Panc1 (cell line): Measurements from ENCODE around the gene NUTM1. TPM values are rescaled to one million over a fixed set of nuclear protein-coding genes. Genes with fewer than 3 reads are reported as not detected.

Source experiments
- ATAC-seq: fragments of 200-7000 bp; cut with Tn5 transposase; 2 replicates; pipeline ENCODE4 v1.9.1; 2020; ENCODE audit warnings: mild to moderate bottlenecking, moderate library complexity
- BruUV-seq: library from RNA; stranded (reverse); fragments of 400-500 nt; replicated peaks from 2 replicates; lab custom pipeline; 2021; lab: Mats Ljungman, UMichigan
- CTCF ChIA-PET: fragments of 300-600 bp; sonication (Branson Sonifier 250); formaldehyde crosslinking; loops from one replicate; lab custom pipeline; 2022; ENCODE audit warnings: antibody characterized with exemption; lab: Charles Lee
- POLR2A ChIA-PET: fragments of 300-600 bp; sonication (Branson Sonifier 250); formaldehyde crosslinking; loops from one replicate; lab custom pipeline; 2022; ENCODE audit warnings: antibody characterized with exemption; lab: Charles Lee
- DNase-seq: peaks from one replicate; pipeline ENCODE4 v3.0.0-alpha.2; 2010; ENCODE audit warnings: low read depth, low spot score
- H3K27ac ChIP-seq: 2 replicates; pipeline ENCODE4 v1.5.1; 2011; ENCODE audit warnings: mild to moderate bottlenecking, low read length, inconsistent platforms
- H3K27me3 ChIP-seq: fragments of 200-500 bp; sonication (Bioruptor generic); 2 replicates; pipeline ENCODE4 v1.6.0; 2014; ENCODE audit warnings: low read length, inconsistent platforms; ENCODE audit not compliant: control insufficient read depth, insufficient read depth
- H3K36me3 ChIP-seq: fragments of 200-500 bp; sonication (Bioruptor generic); 2 replicates; pipeline ENCODE4 v1.5.1; 2014; ENCODE audit warnings: inconsistent platforms, mild to moderate bottlenecking, low read length, moderate library complexity; ENCODE audit not compliant: control insufficient read depth, insufficient read depth
- H3K4me1 ChIP-seq: 2 replicates; pipeline ENCODE4 v1.5.1; 2011; ENCODE audit warnings: inconsistent platforms, mild to moderate bottlenecking, low read length, moderate library complexity; ENCODE audit not compliant: control insufficient read depth, insufficient read depth
- H3K4me3 ChIP-seq, 2 experiments: 2 replicates each; pipeline ENCODE4 v1.5.1; 2011 to 2012; ENCODE audit warnings: low read depth in 2 of 2, low read length in 2 of 2, mild to moderate bottlenecking in 2 of 2, inconsistent platforms in 1 of 2, moderate library complexity in 1 of 2
- H3K9me3 ChIP-seq: fragments of 200-500 bp; sonication (Bioruptor generic); 2 replicates; pipeline ENCODE4 v1.5.1; 2014; ENCODE audit warnings: low read depth, mild to moderate bottlenecking, inconsistent platforms, low read length, moderate library complexity; ENCODE audit not compliant: control insufficient read depth, insufficient read depth
- POLR2AphosphoS5 ChIP-seq: IDR thresholded peaks from 2 replicates; pipeline ENCODE4 v1.6.1; 2012; ENCODE audit warnings: mild to moderate bottlenecking, low read depth, low read length, moderate library complexity
- SIN3A ChIP-seq: IDR thresholded peaks from 2 replicates; pipeline ENCODE4 v1.6.1; 2012; ENCODE audit warnings: low read depth, mild to moderate bottlenecking, low read length, moderate library complexity, borderline replicate concordance; ENCODE audit not compliant: insufficient read depth
- TCF7L2 ChIP-seq: IDR thresholded peaks from 2 replicates; pipeline ENCODE4 v1.6.1; 2011; ENCODE audit warnings: mild to moderate bottlenecking, low read depth, low read length, inconsistent platforms
- in situ Hi-C: cut with HindIII; loops from 2 replicates; pipeline ENCODE4 v1.10.0; 2016; ENCODE audit warnings: low sequenced_read_pairs, low pct_unique_long_range_greater_than_20kb
- intact Hi-C: fragments of 100-400 bp; cut with micrococcal nuclease; formaldehyde crosslinking; loops from one replicate; pipeline ENCODE4 v1.10.0; 2022; ENCODE audit not compliant: unreplicated experiment
- total RNA-seq: library from RNA; stranded (reverse); gene quantifications from one replicate; pipeline ENCODE4 v1.2.1, GENCODE V29; 2021; ENCODE audit not compliant: unreplicated experiment
- TF ChIP-seq, protein P1 (sequence below): fragments of 450-650 bp; IDR thresholded peaks from 2 replicates; pipeline ENCODE4 v1.5.1; 2017; ENCODE audit warnings: mild to moderate bottlenecking
- TF ChIP-seq, protein P2 (sequence below), 2 experiments: IDR thresholded peaks; 2 replicates each; pipeline ENCODE4 v1.6.1; 2011 to 2012; ENCODE audit warnings: low read depth in 2 of 2, control low read depth in 1 of 2, low read length in 1 of 2, mild to moderate bottlenecking in 1 of 2, moderate library complexity in 1 of 2; ENCODE audit not compliant: insufficient read depth in 1 of 2

The NUTM1 gene
- total RNA-seq, 1 experiment from 2014 or later = 0.05 TPM

GRCh38 chr15:34331809-34332208 is 11.3 kb upstream of the NUTM1 start:
- intact Hi-C loops = no loop called here
- POLR2A ChIA-PET = no interaction called here
- TF ChIP-seq POLR2AphosphoS5 (no peak), TCF7L2 (no peak), SIN3A (no peak)
- TF ChIP-seq, protein P1, sequence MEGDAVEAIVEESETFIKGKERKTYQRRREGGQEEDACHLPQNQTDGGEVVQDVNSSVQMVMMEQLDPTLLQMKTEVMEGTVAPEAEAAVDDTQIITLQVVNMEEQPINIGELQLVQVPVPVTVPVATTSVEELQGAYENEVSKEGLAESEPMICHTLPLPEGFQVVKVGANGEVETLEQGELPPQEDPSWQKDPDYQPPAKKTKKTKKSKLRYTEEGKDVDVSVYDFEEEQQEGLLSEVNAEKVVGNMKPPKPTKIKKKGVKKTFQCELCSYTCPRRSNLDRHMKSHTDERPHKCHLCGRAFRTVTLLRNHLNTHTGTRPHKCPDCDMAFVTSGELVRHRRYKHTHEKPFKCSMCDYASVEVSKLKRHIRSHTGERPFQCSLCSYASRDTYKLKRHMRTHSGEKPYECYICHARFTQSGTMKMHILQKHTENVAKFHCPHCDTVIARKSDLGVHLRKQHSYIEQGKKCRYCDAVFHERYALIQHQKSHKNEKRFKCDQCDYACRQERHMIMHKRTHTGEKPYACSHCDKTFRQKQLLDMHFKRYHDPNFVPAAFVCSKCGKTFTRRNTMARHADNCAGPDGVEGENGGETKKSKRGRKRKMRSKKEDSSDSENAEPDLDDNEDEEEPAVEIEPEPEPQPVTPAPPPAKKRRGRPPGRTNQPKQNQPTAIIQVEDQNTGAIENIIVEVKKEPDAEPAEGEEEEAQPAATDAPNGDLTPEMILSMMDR = no peak
- TF ChIP-seq, protein P2, sequence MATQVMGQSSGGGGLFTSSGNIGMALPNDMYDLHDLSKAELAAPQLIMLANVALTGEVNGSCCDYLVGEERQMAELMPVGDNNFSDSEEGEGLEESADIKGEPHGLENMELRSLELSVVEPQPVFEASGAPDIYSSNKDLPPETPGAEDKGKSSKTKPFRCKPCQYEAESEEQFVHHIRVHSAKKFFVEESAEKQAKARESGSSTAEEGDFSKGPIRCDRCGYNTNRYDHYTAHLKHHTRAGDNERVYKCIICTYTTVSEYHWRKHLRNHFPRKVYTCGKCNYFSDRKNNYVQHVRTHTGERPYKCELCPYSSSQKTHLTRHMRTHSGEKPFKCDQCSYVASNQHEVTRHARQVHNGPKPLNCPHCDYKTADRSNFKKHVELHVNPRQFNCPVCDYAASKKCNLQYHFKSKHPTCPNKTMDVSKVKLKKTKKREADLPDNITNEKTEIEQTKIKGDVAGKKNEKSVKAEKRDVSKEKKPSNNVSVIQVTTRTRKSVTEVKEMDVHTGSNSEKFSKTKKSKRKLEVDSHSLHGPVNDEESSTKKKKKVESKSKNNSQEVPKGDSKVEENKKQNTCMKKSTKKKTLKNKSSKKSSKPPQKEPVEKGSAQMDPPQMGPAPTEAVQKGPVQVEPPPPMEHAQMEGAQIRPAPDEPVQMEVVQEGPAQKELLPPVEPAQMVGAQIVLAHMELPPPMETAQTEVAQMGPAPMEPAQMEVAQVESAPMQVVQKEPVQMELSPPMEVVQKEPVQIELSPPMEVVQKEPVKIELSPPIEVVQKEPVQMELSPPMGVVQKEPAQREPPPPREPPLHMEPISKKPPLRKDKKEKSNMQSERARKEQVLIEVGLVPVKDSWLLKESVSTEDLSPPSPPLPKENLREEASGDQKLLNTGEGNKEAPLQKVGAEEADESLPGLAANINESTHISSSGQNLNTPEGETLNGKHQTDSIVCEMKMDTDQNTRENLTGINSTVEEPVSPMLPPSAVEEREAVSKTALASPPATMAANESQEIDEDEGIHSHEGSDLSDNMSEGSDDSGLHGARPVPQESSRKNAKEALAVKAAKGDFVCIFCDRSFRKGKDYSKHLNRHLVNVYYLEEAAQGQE (IDR thresholded peaks at IDR 0.05; ENCODE audit: insufficient read depth in 1 of 2, low read depth in 2 of 2, low read length in 1 of 2) = no peak

GRCh38 chr15:34332553-34333120 is 10.5 kb upstream of the NUTM1 start:
- in situ Hi-C loops (no loop called here), intact Hi-C loops (no loop called here)
- TF ChIP-seq SIN3A (no peak), POLR2AphosphoS5 (no peak), TCF7L2 (no peak)
- TF ChIP-seq, protein P2 (IDR thresholded peaks at IDR 0.05; ENCODE audit: insufficient read depth in 1 of 2, low read depth in 2 of 2, low read length in 1 of 2) = no peak
- TF ChIP-seq, protein P1 = no peak
- DNase-seq = no peak
- no peak for ATAC-seq
- Histone ChIP-seq H3K4me1 (peaks cover 22% of the 10 kb centered on the region), H3K27me3 (no peaks in the 10 kb centered on the region), H3K9me3 (no peaks in the 10 kb centered on the region), H3K36me3 (no peaks in the 10 kb centered on the region), H3K4me3 (no peak overlapping the region), H3K27ac (no peak overlapping the region)
- ChIA-PET CTCF (no interaction called here), POLR2A (no interaction called here)
- BruUV-seq = no TSS peak

More at GRCh38 chr15:34331809-34332208, 11.3 kb upstream of the NUTM1 start:
- Histone ChIP-seq H3K4me1 (peaks cover 20% of the 10 kb centered on the region), H3K9me3 (no peaks in the 10 kb centered on the region), H3K36me3 (no peaks in the 10 kb centered on the region), H3K27me3 (no peaks in the 10 kb centered on the region), H3K27ac (no peak overlapping the region), H3K4me3 (no peak overlapping the region)
- DNase-seq (no peak), ATAC-seq (no peak)
- CTCF ChIA-PET = no interaction called here
- in situ Hi-C loops = no loop called here
- BruUV-seq = no TSS peak
